KOPT-K1 (cell line): ENCODE measurements around the gene SLC16A2.
"Not testable (repeated sequence)": the region's sequence is repeated elsewhere in the genome, so short reads cannot be mapped to it uniquely, and the experiment has no call there.

Experiments
- H3K27ac ChIP-seq: fragments of 200-600 bp; sonication (generic); 2 replicates; pipeline ENCODE4 v1.5.1; 2016; ENCODE audit warnings: antibody characterized with exemption, mild to moderate bottlenecking, low read depth, low read length; ENCODE audit not compliant: poor library complexity, severe bottlenecking
- H3K36me3 ChIP-seq: fragments of 200-600 bp; sonication (generic); 2 replicates; pipeline ENCODE4 v1.5.1; 2017; ENCODE audit warnings: antibody characterized with exemption, mild to moderate bottlenecking, low read length, moderate library complexity; ENCODE audit not compliant: insufficient read depth
- H3K9me3 ChIP-seq: fragments of 200-600 bp; sonication (generic); 2 replicates; pipeline ENCODE4 v1.5.1; 2017; ENCODE audit warnings: antibody characterized with exemption, low read length, mild to moderate bottlenecking; ENCODE audit not compliant: insufficient read depth, poor library complexity, severe bottlenecking

Gene SLC16A2

GRCh38 chrX:74510401-74510800, 89.1 kb downstream of the SLC16A2 start:
- Histone ChIP-seq H3K36me3 (no peaks in the 10 kb centered on the region), H3K27ac (no peak overlapping the region), H3K9me3 (no peaks in the 10 kb centered on the region)

- Histone ChIP-seq H3K27ac (no peak overlapping the region), H3K36me3 (no peaks in the 10 kb centered on the region), H3K9me3 (no peaks in the 10 kb centered on the region)
Measured at GRCh38 chrX:74511704-74512103, 90.4 kb downstream of the SLC16A2 start.

GRCh38 chrX:74514384-74514783, 93.1 kb downstream of the SLC16A2 start:
- Histone ChIP-seq H3K36me3 (no peaks in the 10 kb centered on the region), H3K9me3 (no peaks in the 10 kb centered on the region), H3K27ac (no peak overlapping the region)

GRCh38 chrX:74515356-74515755, 94.1 kb downstream of the SLC16A2 start:
- Histone ChIP-seq H3K9me3 (no peaks in the 10 kb centered on the region), H3K36me3 (no peaks in the 10 kb centered on the region), H3K27ac (no peak overlapping the region)

- not testable (repeated sequence) for H3K36me3 ChIP-seq
Measured at GRCh38 chrX:74516013-74516412, 94.7 kb downstream of the SLC16A2 start.

GRCh38 chrX:74519870-74520269, 98.6 kb downstream of the SLC16A2 start:
- Histone ChIP-seq H3K27ac (no peak overlapping the region), H3K9me3 (no peaks in the 10 kb centered on the region)

More at GRCh38 chrX:74516013-74516412, 94.7 kb downstream of the SLC16A2 start:
- not testable (repeated sequence) for H3K9me3 ChIP-seq, H3K27ac ChIP-seq

GRCh38 chrX:74520291-74520690, 99.0 kb downstream of the SLC16A2 start:
- Histone ChIP-seq H3K9me3 (no peaks in the 10 kb centered on the region), H3K27ac (no peak overlapping the region), H3K36me3 (no peaks in the 10 kb centered on the region)

More at GRCh38 chrX:74519870-74520269, 98.6 kb downstream of the SLC16A2 start:
- no peaks in the 10 kb centered on the region for H3K36me3 ChIP-seq

GRCh38 chrX:74520896-74521295, 99.6 kb downstream of the SLC16A2 start:
- Histone ChIP-seq H3K9me3 (no peaks in the 10 kb centered on the region), H3K27ac (no peak overlapping the region), H3K36me3 (no peaks in the 10 kb centered on the region)

GRCh38 chrX:74521961-74522751, 100.9 kb downstream of the SLC16A2 start:
- no peaks in the 10 kb centered on the region for H3K9me3 ChIP-seq
- no peak overlapping the region for H3K27ac ChIP-seq
- no peaks in the 10 kb centered on the region for H3K36me3 ChIP-seq

GRCh38 chrX:74523224-74523623, 101.9 kb downstream of the SLC16A2 start:
- Histone ChIP-seq H3K27ac (no peak overlapping the region), H3K9me3 (no peaks in the 10 kb centered on the region), H3K36me3 (no peaks in the 10 kb centered on the region)

GRCh38 chrX:74523870-74524735, 102.8 kb downstream of the SLC16A2 start:
- H3K9me3 ChIP-seq = no peaks in the 10 kb centered on the region
- no peak overlapping the region for H3K27ac ChIP-seq
- no peaks in the 10 kb centered on the region for H3K36me3 ChIP-seq

GRCh38 chrX:74525116-74525515, 103.8 kb downstream of the SLC16A2 start:
- H3K36me3 ChIP-seq = no peaks in the 10 kb centered on the region
- H3K9me3 ChIP-seq = no peaks in the 10 kb centered on the region
- no peak overlapping the region for H3K27ac ChIP-seq

GRCh38 chrX:74526764-74527163, 105.5 kb downstream of the SLC16A2 start:
- Histone ChIP-seq H3K27ac (no peak overlapping the region), H3K9me3 (no peaks in the 10 kb centered on the region), H3K36me3 (no peaks in the 10 kb centered on the region)

GRCh38 chrX:74527350-74527749, 106.1 kb downstream of the SLC16A2 start:
- Histone ChIP-seq H3K27ac (no peak overlapping the region), H3K9me3 (no peaks in the 10 kb centered on the region), H3K36me3 (no peaks in the 10 kb centered on the region)

GRCh38 chrX:74529311-74529710, 108.0 kb downstream of the SLC16A2 start:
- no peaks in the 10 kb centered on the region for H3K9me3 ChIP-seq
- no peak overlapping the region for H3K27ac ChIP-seq

More at GRCh38 chrX:74529311-74529710, 108.0 kb downstream of the SLC16A2 start:
- H3K36me3 ChIP-seq = no peaks in the 10 kb centered on the region
